AG10803 (cell line): ENCODE measurements around the gene CRYBG2.

ENCODE experiments used
- DNase-seq: peaks from one replicate; pipeline ENCODE4 v3.0.0; 2010; ENCODE audit warnings: low read depth
- H3K4me3 ChIP-seq: 2 replicates; pipeline ENCODE4 v1.5.1; 2011; ENCODE audit warnings: mild to moderate bottlenecking, low read length, control low read depth
- CTCF ChIP-seq: conservative IDR thresholded peaks from 2 replicates; pipeline ENCODE4 v1.5.1; 2011; ENCODE audit warnings: mild to moderate bottlenecking, low read length, control low read depth, inconsistent platforms

CRYBG2 gene, protein sequence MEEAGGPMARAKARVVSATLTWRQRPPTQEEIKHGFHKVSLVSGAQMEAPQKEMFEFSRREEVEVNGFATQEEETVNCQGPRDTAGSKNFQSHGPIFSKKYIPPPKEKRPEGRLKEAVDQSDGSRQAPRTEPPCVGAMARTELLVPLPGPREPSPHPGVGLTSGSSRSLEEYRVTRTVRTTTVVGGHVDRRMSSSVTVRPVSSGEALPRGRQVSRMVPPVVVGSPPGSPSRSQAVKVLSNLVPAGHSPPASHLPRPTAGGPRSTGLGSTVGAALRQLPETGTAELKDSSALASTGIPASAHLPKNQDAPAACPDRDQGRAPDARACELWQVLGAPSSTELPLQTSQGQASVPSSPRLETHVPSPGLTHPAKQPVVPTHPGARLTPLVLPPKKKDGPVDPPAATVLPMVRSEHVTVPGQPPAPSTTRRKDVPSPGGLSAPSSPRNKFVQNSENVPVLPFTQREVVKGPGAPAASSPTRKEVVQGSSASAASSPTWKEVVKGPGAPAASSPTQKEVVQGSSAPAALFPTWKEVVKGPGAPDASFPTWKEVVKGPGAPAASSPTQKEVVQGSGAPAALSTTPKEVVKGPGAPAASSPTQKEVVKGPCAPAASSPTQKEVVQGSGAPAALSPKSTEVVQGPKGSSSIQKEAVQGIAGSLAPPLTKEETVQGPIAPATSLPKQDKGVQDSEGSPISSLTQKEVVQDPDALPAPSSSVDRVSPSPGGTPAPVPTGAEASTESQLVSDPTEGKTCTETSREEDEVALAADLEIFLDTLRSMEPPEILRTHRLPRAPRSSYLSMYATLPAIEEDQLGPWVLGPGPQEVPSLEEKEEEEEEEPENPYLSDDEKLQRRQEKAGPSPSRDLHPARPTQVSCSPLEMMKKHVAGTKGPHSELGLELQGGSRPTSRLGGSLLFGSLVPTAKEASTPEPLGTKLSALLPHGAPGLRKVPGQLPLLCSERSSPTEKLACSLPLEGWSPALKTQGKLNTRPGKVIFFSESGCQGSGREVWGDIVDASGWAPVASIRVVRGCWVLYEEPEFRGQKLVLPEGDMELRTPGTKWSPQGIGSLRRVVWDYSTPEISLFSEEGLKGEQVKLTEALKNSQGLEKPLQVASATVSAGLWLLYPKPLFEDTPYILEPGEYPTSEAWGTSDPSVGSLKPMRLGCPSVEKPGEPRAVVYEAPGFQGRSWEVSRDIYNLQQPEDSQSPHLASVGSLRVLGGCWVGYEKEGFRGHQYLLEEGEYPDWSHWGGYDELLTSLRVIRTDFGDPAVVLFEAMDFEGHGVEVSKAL (N-terminal part only)

DNA sequence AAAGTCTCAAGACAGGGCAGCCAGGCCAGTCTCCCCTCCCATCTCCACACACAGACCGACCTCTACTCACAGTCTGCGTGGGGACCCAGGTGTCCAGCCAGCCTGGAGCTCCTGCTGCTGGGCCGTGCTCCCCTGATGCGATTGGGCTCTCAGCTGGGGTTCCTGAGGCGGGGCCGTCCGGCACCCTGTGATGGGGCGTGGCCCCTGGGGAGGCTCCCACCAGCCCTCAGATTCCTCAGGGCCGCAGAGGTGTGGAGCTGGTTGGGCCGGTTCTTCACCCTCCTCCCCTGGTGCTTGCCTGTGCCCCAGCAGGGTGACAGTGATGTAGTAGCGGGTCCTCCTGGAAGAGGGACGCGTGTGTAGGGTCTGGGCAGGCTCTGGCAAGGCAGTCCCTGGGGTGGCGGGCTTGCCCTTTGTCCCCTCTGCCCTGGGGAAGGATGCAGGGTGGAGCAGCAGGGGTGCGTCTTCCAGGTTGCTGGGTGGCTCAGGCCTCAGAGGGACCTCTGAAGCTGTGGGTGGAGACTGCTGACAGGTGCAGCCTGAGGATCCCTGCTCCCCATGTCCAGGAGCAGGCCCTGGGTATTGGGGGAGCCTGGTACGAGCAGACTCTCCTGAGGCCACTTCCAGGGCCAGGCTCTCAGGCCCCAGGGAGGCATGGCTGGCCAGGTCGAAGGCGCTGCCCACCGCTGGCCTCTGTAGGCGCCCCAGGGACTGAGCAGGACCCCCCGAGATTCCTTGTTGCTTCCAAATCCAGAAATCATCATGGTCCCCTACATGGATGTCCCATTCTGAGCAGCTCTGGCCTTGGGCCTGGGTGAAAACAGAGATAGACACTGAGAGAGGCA lies at the start of gene CRYBG2:
Gene CRYBG2 (minus strand): TSS at position 155 of the 845 bp plus-strand sequence. CDS start 7,473 bp downstream, outside the sequence.
- no peak for DNase-seq
- TF ChIP-seq CTCF = no peak
- H3K4me3 ChIP-seq = no peak within 1 kb of the TSS

DNA sequence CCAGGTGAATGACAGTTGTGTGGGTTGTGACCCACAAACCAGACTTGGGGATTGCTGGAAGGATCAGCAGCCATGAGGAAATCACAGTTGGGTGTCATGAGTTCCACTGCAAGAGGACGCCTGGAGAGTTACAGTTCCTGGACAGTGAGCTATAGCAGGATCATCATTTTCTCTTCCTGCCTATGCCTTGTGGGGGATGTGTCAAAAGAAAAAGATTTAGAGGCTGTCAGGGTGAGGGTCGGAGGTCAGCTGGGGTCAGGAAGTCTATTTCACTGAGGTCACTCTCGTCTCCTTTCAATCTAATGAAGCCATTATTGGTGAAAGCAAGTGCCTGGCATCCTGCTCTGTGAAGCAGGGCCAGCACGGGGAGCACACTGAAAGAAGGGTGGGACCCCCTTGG lies 49.7 kb upstream of the CRYBG2 start:
- no peak overlapping the region for H3K4me3 ChIP-seq
- no peak for TF ChIP-seq CTCF
- DNase-seq = no peak

DNA sequence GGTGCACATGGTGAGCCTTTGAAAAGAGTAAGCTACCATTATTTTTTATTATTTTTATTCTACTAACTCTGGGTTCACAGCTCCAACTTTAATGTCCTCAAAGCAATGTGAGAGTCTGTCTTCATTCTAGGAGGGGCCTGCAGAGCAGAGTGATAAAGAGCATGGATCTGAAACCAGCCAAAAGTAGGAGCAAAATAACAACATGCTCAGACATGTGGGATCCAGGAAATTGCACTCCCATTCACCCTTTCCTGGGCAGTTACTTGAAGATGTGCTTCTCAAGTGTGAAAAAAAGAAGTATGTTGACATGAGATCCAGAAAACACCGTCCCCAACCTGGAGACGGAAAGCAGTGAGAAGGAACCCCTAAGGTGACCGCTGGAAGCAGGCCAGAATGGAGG lies 48.0 kb upstream of the CRYBG2 start:
- TF ChIP-seq CTCF = no peak
- no peak for DNase-seq
- no peak overlapping the region for H3K4me3 ChIP-seq

DNA sequence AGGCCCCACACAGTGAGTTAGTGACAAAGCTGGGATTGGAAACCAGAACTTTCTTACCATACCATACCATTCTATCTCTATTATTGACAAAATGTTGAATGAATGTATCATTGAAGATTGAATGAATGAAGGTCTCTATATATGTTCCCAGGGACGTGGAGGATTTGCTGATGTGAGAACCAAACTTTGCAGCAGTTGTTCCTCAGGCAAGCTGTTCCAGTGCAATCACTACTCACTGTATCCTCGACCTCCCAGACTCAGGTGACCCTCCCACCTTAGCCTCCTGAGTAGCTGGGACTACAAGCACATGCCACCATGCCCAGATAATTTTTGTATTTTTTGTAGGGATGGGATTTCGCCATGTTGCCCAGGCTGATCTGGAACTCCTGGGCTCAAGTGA lies 45.1 kb upstream of the CRYBG2 start:
- H3K4me3 ChIP-seq = no peak overlapping the region
- TF ChIP-seq CTCF = no peak
- no peak for DNase-seq

DNA sequence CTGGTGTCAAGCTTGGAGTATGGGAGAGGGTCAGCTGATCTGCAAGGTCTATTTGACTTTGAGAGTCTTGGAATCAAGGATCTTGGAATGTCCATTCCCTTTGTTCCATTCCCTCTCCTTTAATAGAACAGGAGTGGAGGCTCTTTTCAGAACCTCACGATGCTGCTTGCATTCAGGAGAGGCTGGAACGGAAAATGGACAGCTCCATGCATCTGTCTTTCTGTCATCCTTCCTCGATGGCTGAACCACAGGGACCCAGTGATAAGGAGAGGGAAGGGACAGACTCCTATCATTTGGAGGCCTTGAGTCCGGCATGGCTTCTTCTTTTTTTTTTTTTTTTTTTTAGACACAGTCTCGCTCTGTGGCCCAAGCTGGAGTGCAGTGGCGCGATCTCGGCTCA lies 41.8 kb upstream of the CRYBG2 start:
- no peak for DNase-seq
- no peak overlapping the region for H3K4me3 ChIP-seq
- TF ChIP-seq CTCF = 0 out of 2 replicates have a peak, but pooled peaks have one; percentile 3

DNA sequence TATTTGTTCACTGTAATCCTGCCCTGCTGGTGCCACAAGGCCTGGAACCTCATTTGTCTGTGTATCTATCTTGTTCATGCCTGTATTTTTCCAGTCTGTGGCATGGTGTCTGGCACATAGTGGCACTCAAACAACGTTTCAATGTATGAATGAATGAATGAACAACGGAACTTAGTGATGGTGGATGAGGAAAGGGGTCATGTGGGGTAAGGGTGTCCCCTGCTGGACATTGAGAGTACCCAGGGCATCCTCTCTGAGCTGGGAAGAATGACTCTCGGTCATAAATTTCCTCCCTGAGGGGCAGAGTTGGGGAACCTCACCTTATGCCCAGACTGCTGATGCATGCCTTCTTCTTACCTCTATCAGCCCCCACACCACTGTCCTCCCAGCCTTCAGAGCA lies 37.5 kb upstream of the CRYBG2 start:
- no peak overlapping the region for H3K4me3 ChIP-seq
- DNase-seq = peak; percentile 56
- TF ChIP-seq CTCF = peak; percentile 94
